Activated T-helper 2 cell treated with anti-CD3 and anti-CD28 coated beads, Interferon-gamma antibody, Interleukin-2, Interleukin-4, amounts not matched to agents 10 μg/mL and 5 μg/mL and 100 μg/mL, durations not matched to agents 14 hours and 24 hours and 36 hours (primary cell): ENCODE results near the gene RCOR3. TPM values are rescaled to one million over a fixed set of nuclear protein-coding genes. Genes with fewer than 3 reads are reported as not detected.
A peak's percentile ranks its signal among the peaks of the same experiment; 100 is the strongest.

Source experiments
- DNase-seq: peaks from one replicate; pipeline ENCODE4 v3.0.0; 2021; ENCODE audit warnings: low spot score
- H3K27ac Mint-ChIP-seq: one replicate; pipeline ENCODE4 v1.8.0; 2021; ENCODE audit warnings: mixed read lengths
- H3K27me3 Mint-ChIP-seq: one replicate; pipeline ENCODE4 v1.8.0; 2021; ENCODE audit warnings: low read depth, mixed read lengths
- H3K36me3 Mint-ChIP-seq: one replicate; pipeline ENCODE4 v1.8.0; 2021; ENCODE audit warnings: low read depth, mixed read lengths
- H3K4me1 Mint-ChIP-seq: one replicate; pipeline ENCODE4 v1.8.0; 2021; ENCODE audit warnings: low read depth, mixed read lengths
- H3K4me3 Mint-ChIP-seq: one replicate; pipeline ENCODE4 v1.8.0; 2021; ENCODE audit warnings: low read depth, mild to moderate bottlenecking, moderate library complexity, mixed read lengths
- H3K9me3 Mint-ChIP-seq: one replicate; pipeline ENCODE4 v1.8.0; 2021; ENCODE audit warnings: mixed read lengths
- intact Hi-C: fragments of 100-400 bp; cut with micrococcal nuclease; formaldehyde crosslinking; loops from one replicate; pipeline ENCODE4 v1.15.1; 2023
- total RNA-seq: library from RNA; stranded (reverse); gene quantifications from 2 replicates; pipeline ENCODE4 v1.2.3, GENCODE V29; 2022

The RCOR3 gene
- total RNA-seq, 1 donor from 2014 or later, result 45.0 TPM

DNA sequence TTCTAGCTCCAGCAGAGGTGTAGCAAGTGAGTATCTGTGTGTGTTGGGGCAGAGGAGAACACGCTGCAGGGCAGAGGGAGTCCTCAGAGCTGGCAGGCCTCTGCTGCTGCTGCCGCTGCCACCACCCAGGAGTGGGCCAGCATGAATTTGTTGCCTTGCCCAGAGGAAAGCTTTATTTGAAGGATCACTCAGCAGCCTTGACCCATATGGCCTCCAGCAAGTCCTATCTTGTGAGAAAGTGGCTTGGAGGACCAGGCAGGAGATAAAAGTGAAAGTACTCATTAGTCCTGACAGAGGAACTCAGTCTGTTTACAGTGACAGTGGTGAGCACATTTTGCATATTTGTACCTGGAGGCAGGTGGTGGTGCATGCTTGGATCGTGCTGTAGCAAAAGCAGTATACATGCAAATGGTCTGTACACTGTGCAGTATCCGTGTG is 70.6 kb downstream of the RCOR3 start:
- peak overlapping the region; percentile 24 for H3K27ac Mint-ChIP-seq

GRCh38 chr1:211330282-211330936 is 71.2 kb downstream of the RCOR3 start:
- intact Hi-C loops, result no loop called here
- DNase-seq, result no peak
- no peaks in the 10 kb centered on the region for H3K27me3 Mint-ChIP-seq
- peaks cover 51% of the 10 kb centered on the region for H3K36me3 Mint-ChIP-seq
- peak overlapping the region; percentile 24 for H3K27ac Mint-ChIP-seq
- peak overlapping the region; percentile 92 for H3K4me3 Mint-ChIP-seq
- H3K9me3 Mint-ChIP-seq, result no peaks in the 10 kb centered on the region
- H3K4me1 Mint-ChIP-seq, result peaks cover 72% of the 10 kb centered on the region

More for the DNA sequence above, 70.6 kb downstream of the RCOR3 start:
- no peak for DNase-seq
- Mint-ChIP-seq H3K4me1 (peaks cover 70% of the 10 kb centered on the region), H3K36me3 (peaks cover 44% of the 10 kb centered on the region), H3K27me3 (no peaks in the 10 kb centered on the region), H3K4me3 (peak overlapping the region; percentile 92), H3K9me3 (no peaks in the 10 kb centered on the region)
- intact Hi-C loops, result loop anchor here (5.0 kb wide), 1 partner anchor 503 kb away; the partner anchor contains the start of gene LPGAT1

- Mint-ChIP-seq H3K27ac (peak overlapping the region; percentile 4), H3K4me1 (peaks cover 74% of the 10 kb centered on the region), H3K4me3 (peak overlapping the region; percentile 92), H3K36me3 (peaks cover 58% of the 10 kb centered on the region), H3K9me3 (no peaks in the 10 kb centered on the region), H3K27me3 (no peaks in the 10 kb centered on the region)
- intact Hi-C loops, result no loop called here
- DNase-seq, result no peak
These were observed 72.0 kb downstream of the RCOR3 start for GRCh38 chr1:211331011-211331709.

DNA sequence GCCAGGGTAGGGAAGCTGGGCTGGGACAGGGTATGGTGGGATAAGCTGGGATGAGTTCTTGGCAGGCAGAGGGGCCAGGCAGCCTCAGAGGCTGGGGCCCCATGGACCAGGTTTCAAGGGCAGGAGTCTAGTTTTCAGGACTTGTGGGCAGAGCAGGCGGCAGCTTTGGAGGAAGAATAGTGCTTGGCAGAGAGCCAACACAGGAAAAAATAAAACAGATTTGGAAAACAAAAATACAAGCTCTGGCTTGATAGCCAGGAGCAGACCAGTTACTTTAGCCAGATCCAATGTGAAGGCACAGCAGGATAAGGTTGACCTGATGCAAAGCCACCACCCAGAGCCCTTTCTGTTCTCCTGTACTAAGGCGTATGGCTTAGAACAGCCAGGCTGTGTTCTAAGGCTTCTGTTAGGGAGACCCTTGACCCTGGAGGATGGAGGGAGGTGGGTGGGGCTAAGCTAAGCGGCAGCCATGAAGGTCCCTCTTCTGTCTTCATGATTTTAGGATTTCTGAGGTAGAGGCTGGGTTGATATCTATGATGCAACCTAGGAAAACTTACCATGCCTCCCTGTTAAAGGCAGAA is 73.0 kb downstream of the RCOR3 start:
- Mint-ChIP-seq H3K36me3 (peaks cover 67% of the 10 kb centered on the region), H3K4me1 (peaks cover 81% of the 10 kb centered on the region), H3K4me3 (no peak overlapping the region), H3K27me3 (no peaks in the 10 kb centered on the region), H3K27ac (peak overlapping the region; percentile 17), H3K9me3 (no peaks in the 10 kb centered on the region)
- no peak for DNase-seq
- intact Hi-C loops, result no loop called here

- no peak for DNase-seq
- H3K4me3 Mint-ChIP-seq, result no peak overlapping the region
- peaks cover 67% of the 10 kb centered on the region for H3K36me3 Mint-ChIP-seq
- no peaks in the 10 kb centered on the region for H3K9me3 Mint-ChIP-seq
- H3K4me1 Mint-ChIP-seq, result peaks cover 85% of the 10 kb centered on the region
- H3K27ac Mint-ChIP-seq, result peak overlapping the region; percentile 13
- H3K27me3 Mint-ChIP-seq, result no peaks in the 10 kb centered on the region
- intact Hi-C loops, result no loop called here
These were observed 73.7 kb downstream of the RCOR3 start for GRCh38 chr1:211332830-211333229.

DNA sequence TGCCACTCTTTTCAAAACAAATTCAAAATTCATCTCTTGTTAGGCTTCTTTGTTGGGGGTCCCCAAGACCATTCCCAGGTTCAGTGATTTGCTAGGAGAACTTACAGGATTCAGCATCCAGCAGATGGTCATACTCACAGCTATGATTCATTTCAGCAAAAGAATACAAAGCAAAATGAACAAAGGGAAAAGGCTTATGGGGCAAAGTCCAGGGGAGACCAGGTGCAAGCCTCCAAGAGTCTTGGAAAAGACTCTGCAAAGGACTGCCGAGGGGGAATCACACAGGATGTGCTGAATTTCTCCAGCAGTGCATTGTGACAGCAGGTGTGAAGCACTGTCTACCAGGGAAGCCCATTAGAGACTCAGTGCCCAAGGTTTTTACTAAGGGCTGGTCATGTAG is 74.7 kb downstream of the RCOR3 start:
- Mint-ChIP-seq H3K27me3 (no peaks in the 10 kb centered on the region), H3K9me3 (no peaks in the 10 kb centered on the region), H3K4me1 (peaks cover 79% of the 10 kb centered on the region), H3K36me3 (peaks cover 64% of the 10 kb centered on the region), H3K4me3 (no peak overlapping the region), H3K27ac (peak overlapping the region; percentile 23)
- intact Hi-C loops, result no loop called here
- DNase-seq, result no peak

DNA sequence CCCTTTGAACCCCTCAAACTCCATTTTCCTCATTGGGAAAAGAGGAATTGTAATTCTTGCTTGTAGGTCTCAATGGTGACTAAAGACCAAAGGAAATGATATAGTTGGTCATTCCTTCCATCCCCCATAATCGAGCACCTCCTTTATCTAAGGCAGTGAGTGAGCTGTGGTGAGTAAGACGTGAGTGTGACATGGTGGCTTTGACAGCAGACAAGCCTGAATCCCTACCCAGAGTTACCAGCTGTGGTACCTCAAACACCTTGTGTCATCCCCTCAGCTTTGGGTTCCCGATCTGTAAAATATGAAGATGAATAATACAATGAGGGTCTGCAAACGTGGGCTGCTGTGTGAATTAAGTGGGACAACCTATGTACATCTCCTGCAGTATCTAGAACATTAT is 75.8 kb downstream of the RCOR3 start:
- intact Hi-C loops, result no loop called here
- no peak for DNase-seq
- Mint-ChIP-seq H3K4me3 (peak overlapping the region; percentile 70), H3K27me3 (no peaks in the 10 kb centered on the region), H3K9me3 (no peaks in the 10 kb centered on the region), H3K27ac (peak overlapping the region; percentile 86), H3K4me1 (peaks cover 75% of the 10 kb centered on the region), H3K36me3 (peaks cover 64% of the 10 kb centered on the region)

DNA sequence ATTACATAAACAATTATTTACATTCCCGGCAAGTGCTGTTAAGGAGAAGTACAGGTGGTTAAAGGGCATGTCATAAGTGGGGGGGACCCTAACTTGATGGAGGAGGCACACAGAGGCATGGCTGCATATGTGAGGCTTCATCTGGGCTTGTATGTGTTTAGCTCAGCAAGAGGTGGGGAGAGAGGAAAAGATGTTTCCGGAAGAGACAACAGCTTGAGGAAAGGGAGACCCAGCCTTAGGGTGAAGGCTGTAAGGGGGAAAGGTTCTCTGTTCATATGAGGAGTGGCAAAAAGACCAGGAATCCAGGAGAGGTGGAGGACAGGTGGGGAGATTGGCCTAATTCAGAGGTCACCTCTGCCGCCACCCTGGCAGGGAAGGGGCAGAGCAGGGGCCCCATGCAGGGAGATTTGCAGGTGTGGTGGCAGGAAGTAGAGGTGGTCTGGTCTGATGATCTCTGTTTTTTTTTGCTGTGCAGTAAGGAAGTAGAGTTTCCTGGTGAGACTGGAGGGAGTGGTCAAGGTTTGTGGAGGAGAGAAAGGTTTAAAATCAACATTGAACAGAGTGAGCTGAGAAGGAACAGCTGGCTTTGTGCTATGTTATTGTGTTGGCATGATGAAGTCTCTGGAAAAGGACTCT is 76.5 kb downstream of the RCOR3 start:
- Mint-ChIP-seq H3K4me3 (peak overlapping the region; percentile 70), H3K27ac (peak overlapping the region; percentile 86), H3K9me3 (no peaks in the 10 kb centered on the region), H3K27me3 (no peaks in the 10 kb centered on the region), H3K4me1 (peaks cover 69% of the 10 kb centered on the region), H3K36me3 (peaks cover 58% of the 10 kb centered on the region)
- no peak for DNase-seq
- intact Hi-C loops, result no loop called here

- Mint-ChIP-seq H3K36me3 (peaks cover 58% of the 10 kb centered on the region), H3K4me3 (peak overlapping the region; percentile 70), H3K4me1 (peaks cover 69% of the 10 kb centered on the region), H3K27ac (peak overlapping the region; percentile 86), H3K9me3 (no peaks in the 10 kb centered on the region), H3K27me3 (no peaks in the 10 kb centered on the region)
- no peak for DNase-seq
- intact Hi-C loops, result no loop called here
These were observed 77.0 kb downstream of the RCOR3 start for GRCh38 chr1:211336161-211336560.

GRCh38 chr1:211336775-211337174 is 77.6 kb downstream of the RCOR3 start:
- peaks cover 71% of the 10 kb centered on the region for H3K4me1 Mint-ChIP-seq
- no peak for DNase-seq
- no peaks in the 10 kb centered on the region for H3K9me3 Mint-ChIP-seq
- no peaks in the 10 kb centered on the region for H3K27me3 Mint-ChIP-seq
- H3K4me3 Mint-ChIP-seq, result no peak overlapping the region
- peak overlapping the region; percentile 86 for H3K27ac Mint-ChIP-seq
- peaks cover 59% of the 10 kb centered on the region for H3K36me3 Mint-ChIP-seq
- intact Hi-C loops, result no loop called here

DNA sequence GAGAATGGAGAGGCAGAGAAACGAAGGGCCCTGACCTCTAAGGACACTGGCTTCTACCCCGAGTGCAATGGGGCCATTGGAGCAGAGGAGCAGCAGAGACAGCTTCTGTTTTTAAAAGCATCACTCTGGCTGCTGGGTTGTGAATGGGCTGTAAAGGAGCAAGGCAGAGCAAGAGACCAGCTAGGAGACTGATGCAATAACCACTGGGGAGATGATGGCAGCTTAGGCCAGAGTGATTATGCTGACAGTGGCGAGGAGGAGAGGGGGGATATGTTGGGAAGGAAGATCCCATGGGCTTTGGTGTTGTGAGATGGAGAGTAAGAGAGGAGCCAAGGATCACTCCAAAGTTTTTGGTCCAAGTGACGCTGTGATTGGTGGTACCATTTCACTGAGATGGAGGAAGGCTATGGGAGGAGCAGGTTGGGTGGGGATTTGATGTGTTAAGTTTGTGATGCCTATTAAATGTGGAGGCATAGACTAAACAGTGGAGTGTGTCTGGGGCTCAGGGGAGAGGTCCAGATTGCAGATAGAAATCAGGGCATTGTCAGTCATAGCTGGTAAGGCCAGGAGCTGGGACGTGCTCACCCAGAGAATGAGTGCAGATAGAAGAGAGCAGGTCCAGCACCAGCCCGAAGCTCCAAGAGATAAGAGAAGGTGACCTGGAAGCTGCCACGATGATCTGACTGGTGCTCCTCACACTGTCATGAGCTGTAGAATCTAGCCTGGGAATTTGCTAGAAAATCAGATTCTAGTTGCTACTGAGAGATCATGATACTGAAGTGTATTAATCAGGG is 78.5 kb downstream of the RCOR3 start:
- Mint-ChIP-seq H3K4me1 (peaks cover 70% of the 10 kb centered on the region), H3K4me3 (no peak overlapping the region), H3K36me3 (peaks cover 58% of the 10 kb centered on the region), H3K9me3 (no peaks in the 10 kb centered on the region), H3K27me3 (no peaks in the 10 kb centered on the region), H3K27ac (peak overlapping the region; percentile 86)
- intact Hi-C loops, result no loop called here
- DNase-seq, result no peak

GRCh38 chr1:211338224-211338620 is 79.1 kb downstream of the RCOR3 start:
- intact Hi-C loops, result no loop called here
- Mint-ChIP-seq H3K9me3 (no peaks in the 10 kb centered on the region), H3K4me1 (peaks cover 69% of the 10 kb centered on the region), H3K36me3 (peaks cover 57% of the 10 kb centered on the region), H3K27me3 (no peaks in the 10 kb centered on the region), H3K27ac (no peak overlapping the region), H3K4me3 (no peak overlapping the region)
- no peak for DNase-seq
